HG02885 (cell line): ENCODE measurements around the gene CDY1.
"Not testable (repeated sequence)": the region's sequence is repeated elsewhere in the genome, so short reads cannot be mapped to it uniquely, and the experiment has no call there.

Experiments
- ATAC-seq: cut with Tn5 transposase; IDR thresholded peaks from one replicate; pipeline ENCODE4 v1.9.1; 2021; ENCODE audit warnings: mild to moderate bottlenecking; ENCODE audit not compliant: unreplicated experiment, poor library complexity

The CDY1 gene, protein sequence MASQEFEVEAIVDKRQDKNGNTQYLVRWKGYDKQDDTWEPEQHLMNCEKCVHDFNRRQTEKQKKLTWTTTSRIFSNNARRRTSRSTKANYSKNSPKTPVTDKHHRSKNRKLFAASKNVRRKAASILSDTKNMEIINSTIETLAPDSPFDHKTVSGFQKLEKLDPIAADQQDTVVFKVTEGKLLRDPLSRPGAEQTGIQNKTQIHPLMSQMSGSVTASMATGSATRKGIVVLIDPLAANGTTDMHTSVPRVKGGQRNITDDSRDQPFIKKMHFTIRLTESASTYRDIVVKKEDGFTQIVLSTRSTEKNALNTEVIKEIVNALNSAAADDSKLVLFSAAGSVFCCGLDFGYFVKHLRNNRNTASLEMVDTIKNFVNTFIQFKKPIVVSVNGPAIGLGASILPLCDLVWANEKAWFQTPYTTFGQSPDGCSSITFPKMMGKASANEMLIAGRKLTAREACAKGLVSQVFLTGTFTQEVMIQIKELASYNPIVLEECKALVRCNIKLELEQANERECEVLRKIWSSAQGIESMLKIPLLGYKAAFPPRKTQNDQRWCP

DNA sequence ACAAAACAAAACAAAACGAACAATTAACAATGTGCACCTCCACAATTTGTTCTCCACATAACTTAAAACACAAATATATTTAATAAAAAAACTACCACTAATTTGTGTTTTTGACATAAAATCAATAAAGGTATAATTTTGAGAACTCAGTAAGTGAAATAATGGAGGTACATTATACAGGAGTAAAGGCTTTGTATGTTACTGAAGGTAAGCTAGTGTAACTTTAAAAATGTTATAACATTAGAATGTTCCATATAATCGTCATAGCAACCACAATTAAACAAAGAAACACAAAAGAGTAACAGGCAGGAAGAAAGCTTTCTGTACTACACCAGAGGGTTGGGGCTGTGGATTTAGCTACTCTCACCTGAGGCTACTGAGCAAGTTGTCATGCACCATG lies at the start of gene CDY1:
Gene CDY1 (plus strand): TSS at position 301 of the 400 bp plus-strand sequence. CDS start 326 bp downstream, outside the sequence.
- not testable (repeated sequence) for ATAC-seq

GRCh38 chrY:25593336-25593735 lies 28.6 kb upstream of the CDY1 start:
- ATAC-seq: not testable (repeated sequence)

GRCh38 chrY:25620209-25620608 lies 1.7 kb upstream of the CDY1 start:
- ATAC-seq: not testable (repeated sequence)

GRCh38 chrY:25626524-25626923 lies 4.6 kb downstream of the CDY1 start:
- ATAC-seq: not testable (repeated sequence)

- not testable (repeated sequence) for ATAC-seq
Observed at GRCh38 chrY:25630383-25631112, 8.6 kb downstream of the CDY1 start.

GRCh38 chrY:25639852-25640251 lies 17.9 kb downstream of the CDY1 start:
- ATAC-seq: not testable (repeated sequence)

- ATAC-seq: not testable (repeated sequence)
Observed at GRCh38 chrY:25643024-25643915, 21.4 kb downstream of the CDY1 start.
